Activated CD4-positive, CD25-positive, alpha-beta regulatory T cell treated with anti-CD3 and anti-CD28 coated beads, Interleukin-2, amount 50 U/mL, for 72 hours (primary cell): ENCODE results near the gene PGS1.

Source experiments
- DNase-seq: peaks from one replicate; pipeline ENCODE4 v3.0.0; 2021

The PGS1 gene

GRCh38 chr17:78347453-78347852, 31.0 kb upstream of the PGS1 start:
- no peak for DNase-seq

DNA sequence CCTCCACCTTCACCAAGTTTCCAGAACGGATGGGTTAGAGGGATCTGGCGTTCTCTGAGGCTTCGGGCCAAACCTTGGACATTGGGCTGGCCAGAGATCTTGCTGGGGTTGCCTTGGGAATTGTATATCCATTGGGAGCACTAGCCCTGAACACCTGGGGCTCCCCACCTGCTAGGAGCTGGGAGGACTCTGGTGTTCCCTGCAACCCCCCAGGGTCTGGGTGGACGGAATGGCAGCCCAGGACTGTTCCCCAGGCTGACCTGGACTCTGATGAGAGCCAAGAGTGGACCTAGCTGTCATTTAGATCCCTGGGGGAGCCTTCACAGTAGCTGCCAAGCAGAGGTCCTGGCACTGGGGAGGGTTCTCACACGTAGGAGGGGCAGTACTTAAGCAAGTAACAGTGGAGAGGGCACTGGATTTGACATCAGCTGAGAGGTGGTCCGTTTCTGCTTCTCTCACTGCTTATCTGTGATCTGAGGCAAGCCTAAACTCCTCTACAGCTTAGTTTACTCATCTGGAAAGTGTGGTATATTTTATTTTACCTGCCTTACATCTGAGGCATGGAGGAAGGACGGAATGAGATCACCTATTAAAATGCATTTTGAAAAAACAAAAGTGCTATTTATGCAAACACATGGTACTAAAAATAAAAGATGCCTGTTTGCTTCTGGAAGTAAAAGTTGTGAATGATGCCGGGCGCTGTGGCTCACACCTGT, 30.2 kb upstream of the PGS1 start:
- DNase-seq, result no peak

DNA sequence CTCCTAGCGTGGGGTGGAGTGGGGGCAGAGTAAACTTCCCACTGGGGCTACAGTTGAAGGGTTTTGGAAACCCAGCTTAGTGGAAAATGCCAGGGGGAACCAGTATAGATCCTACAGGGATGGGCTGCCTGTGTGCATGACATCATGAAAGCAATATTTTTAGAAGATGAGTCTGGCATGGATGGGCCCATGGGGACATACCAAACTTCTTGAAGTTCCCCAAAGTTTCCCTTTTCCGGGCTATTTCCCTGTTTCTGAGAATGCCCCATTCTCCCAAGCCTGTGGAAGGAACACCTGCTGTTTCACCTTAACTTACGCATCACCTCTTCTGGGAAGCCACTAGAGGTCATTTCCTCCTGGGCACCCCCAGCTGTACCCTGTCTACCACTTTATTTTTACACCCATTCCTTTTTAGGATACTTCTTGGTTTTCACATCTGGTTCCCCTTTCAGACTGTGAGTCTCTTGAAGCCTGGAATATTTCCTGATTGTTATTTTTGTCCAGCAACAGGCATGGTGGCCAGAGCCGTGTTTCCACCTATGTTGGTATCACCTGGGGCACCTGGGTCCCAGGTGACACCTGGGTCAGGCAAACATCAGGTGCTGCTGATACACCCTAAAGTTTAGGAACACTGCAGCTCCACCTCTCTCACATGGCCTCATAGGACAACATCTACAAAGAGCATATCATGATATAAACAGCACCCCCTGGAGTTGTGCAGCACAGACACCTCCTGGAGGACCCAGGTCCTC, 28.4 kb upstream of the PGS1 start:
- DNase-seq, result no peak

GRCh38 chr17:78351449-78352006, 26.9 kb upstream of the PGS1 start:
- no peak for DNase-seq

GRCh38 chr17:78353834-78354233, 24.6 kb upstream of the PGS1 start:
- DNase-seq, result no peak

GRCh38 chr17:78355045-78355641, 23.3 kb upstream of the PGS1 start:
- DNase-seq, result no peak

DNA sequence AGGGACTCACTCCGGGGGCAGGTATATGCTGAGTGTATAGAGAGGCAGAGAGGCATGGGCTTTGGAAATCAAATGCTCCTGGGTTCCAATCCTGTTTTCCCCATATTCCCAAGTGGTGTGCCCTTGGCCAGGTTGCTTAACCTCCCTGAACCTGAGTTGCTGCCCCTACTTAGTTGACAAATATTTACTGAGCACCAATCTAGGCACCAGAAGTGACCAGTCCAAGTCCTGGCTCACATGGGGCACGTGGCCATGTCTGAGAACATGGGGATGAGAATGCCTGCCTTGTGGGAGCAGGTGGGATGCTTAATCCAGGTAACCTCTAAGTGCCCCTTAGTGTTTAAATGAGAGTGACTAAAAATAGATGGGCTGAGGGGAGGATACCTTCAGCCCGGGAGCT, 22.7 kb upstream of the PGS1 start:
- DNase-seq, result no peak

DNA sequence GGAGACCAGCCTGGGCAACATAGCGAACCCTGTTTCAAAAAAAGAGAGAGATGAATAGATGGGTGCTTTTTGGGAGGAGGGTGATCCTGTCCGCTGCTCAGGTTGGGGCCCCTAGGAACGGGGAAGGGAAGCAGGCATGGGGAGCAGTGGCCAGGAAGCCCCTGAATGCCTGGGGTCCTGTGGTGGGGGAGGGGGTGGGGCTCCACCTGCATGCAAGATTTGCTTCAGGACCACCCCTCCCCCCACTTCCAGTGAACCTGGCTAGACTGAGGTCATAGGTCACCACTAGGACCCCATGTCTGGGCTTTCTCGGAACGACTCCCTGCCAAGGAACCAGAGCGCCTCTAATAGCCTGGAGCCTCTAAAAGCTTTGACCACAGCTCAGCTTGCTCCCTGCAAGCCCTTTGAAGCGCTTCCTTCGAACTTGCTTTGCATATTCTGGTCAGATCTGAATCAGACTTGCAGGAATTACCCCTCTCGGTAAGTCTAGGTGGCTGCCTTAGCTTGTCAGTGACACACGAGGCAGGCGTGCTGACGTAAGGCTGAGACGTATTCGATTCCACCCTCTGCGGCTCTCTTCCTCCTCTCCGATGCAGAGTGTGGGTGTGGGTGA, 22.2 kb upstream of the PGS1 start:
- peak; percentile 78 for DNase-seq

DNA sequence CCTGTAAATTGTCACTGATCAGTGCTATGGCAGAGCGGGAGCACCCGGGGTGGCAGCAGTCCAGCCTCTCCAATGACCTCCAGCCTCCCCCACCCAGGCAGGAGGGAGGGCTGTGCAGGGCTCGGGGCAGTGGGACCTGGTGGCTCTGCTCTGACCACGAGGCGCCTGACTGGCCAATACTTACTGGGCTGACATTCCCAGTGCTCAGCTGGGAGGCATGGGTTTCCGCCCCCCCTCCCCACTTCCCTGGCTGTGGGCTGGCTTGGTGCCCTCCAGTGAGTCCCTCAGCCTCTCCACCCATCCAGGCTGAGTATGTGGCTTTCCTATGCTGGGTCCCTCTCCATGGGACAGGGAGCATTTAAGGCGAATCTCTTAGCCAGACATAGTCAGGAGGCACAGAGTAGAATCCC, 21.3 kb upstream of the PGS1 start:
- DNase-seq, result no peak

DNA sequence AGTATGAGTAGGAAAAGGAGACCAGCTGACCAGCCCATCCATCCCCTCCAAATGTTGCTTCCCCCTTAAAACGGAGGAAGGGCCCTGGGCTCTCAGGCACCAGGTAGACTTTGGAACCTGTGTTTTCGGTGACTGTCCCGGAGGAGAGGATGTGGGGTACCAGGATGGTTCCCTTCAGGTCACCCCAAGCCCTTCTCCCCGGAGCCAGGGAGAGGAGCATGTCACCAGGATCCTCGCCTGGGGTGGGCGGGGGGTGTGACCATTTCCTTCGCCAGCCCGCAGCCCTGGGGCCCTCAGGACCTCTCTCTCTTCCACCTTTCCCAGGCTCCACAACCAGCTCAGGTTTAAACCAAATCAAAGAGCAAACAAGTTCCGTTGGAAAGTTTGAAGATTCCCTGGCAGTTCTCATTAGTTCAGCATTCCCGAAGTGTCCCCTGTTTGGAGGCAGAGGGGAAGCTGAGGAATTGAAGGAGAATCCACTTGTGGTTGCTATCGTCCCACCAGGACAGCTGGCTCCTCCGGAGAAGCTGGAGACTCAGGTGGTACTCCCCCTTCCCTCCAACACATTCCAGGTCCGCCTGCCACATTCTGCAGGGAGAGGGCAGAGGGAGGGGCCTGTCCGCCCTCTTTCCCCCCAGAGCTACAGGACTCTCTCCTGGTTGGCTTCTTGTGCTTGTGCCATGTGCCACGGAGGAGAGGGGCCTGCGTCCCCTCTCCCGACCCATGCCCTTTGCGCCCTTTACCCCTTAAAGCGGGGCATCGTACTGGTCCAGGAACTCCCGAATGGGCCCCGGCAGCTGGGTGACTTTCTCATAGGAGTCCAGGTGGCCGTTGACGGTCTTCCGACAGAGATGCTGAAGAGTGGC, 20.5 kb upstream of the PGS1 start:
- DNase-seq, result no peak

DNA sequence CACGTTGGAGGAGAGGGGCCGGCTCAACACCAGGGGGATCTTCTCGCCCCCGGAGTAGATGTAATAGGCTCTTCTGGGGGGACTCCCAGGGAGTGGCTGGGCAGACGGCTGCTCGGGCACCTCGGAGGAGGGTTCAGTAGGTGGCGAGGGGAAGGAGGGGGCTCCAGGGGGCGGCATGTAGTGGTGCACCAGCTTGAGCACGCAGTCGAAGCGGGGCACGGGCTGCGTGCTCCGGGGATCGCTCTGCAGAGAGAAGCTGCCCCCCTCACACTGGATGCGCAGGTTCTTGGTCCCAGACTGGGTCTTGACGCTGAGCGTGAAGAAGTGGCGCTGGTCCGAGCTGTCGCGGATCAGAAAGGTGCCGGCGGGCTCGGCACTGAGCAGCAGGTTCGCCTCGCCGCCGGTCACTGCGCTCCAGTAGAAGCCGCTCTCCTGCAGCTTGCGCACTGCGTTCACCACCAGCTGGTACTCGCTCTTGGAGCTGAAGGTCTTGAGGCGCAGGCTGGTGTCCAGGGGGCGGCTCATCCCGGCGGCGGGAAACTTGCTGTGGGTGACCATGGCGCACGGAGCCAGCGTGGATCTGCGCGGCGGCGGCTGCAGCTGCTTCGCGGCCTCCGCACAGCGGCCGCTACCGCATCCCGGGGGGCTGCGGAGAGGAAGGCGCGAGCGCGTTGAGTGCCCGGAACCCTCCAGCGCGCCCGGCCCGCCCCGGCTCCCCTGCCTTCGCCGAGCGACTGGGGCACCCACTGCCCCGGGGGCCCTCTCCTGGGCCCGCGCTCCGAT, 19.7 kb upstream of the PGS1 start:
- peak; percentile 53 for DNase-seq

DNA sequence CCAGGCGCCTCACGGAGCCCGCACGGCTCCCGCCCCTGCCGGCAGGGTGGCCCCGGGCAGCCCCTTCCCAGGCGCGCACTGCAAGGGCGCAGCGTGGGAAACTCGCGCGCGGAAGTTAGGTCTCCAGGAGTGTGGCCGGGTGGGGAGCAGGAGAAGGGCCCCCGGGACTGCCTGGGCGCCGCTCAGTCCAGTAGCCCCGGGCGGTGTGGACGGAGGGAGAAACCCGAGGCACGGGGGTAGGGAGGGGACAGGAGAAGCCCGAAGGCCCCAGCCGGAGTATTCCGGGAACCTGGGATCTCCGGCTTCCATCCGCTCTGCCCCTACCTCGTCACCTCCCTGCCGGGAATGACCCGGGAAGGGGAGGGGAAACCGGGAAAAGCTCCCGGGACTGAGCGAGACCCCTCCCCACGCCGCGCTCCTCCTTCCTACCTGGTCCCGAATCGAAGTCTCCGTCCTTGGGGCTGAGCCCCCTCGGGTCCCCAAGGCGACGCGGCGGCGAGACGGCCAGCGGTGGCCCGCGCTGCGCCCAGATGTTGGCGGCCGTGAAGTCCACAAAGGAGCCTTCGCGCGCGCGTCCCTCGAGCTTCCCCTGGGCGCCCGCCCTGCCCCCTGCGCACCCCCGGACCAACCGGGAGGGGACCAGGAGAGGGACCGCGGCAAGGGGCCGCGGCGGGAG, 19.0 kb upstream of the PGS1 start:
- DNase-seq, result peak; percentile 61

DNA sequence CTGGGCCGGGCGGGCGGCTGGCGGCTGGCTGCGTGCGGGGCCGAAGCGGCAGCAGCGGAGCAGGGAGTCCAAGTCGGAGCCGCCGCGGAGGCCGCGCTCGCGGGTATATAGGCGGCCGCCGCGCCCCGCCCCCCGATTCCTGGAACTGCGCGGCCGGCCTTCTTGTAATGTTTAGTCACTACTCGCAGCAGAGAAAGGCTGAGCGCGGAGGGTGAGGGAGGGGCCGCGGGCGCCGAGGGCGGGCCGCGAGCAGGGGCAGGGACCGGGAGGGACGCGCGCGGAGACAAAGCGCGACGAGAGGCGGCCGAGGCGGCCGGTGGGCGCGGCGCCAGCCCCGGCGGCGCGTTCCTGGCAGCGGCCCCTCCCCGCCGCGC, 18.5 kb upstream of the PGS1 start, which contains the start of gene SOCS3:
Gene SOCS3 (minus strand): TSS at position 81 of the 374 bp plus-strand sequence. CDS start 982 bp downstream, outside the sequence.
- DNase-seq, result peak; percentile 98

GRCh38 chr17:78360371-78361224, 17.9 kb upstream of the PGS1 start:
- peak; percentile 99 for DNase-seq

DNA sequence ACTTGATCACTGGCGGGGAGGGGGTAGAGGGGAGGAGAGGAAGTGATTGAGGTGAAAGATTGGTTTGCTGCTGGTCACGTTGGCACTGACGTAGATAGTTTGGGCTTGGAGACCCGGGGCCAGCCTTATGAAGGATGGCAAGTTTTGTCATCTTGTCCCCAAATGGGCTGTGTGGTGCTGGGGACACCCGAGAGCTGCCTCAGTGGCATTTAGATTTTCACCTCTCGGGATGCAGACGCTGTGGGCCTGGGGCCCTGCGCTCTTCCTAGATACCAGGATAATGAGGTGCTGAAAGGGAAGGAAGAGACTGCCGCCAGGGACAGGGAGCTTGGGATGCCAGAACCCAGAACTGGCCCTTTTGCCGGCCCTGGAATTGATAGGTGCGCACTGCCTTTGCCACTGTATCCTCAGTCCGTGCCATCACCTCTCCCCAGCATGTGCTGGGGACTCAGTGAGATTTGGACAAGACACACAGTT, 17.2 kb upstream of the PGS1 start:
- DNase-seq, result no peak

- DNase-seq, result no peak
These were observed 16.2 kb upstream of the PGS1 start for GRCh38 chr17:78362232-78362631.

DNA sequence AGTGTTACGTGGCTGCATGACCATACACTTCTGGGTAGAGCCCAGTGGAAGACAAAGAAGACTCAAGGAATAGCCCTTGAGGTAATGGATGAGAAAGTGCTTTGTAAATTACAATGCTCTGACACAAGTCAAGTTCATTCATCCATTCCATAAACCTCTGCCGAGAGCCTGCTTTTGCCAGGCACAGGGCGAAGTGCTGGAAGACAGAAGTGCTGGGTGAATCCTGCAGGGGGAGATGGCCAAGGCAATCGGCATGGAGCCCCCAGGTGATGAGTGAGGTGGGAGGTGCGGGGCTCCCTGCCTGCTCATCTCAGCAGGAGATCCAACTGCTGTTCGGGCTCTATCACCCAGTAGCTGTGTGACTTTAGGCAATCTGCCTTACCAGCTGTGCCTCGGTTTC, 15.8 kb upstream of the PGS1 start:
- no peak for DNase-seq

DNA sequence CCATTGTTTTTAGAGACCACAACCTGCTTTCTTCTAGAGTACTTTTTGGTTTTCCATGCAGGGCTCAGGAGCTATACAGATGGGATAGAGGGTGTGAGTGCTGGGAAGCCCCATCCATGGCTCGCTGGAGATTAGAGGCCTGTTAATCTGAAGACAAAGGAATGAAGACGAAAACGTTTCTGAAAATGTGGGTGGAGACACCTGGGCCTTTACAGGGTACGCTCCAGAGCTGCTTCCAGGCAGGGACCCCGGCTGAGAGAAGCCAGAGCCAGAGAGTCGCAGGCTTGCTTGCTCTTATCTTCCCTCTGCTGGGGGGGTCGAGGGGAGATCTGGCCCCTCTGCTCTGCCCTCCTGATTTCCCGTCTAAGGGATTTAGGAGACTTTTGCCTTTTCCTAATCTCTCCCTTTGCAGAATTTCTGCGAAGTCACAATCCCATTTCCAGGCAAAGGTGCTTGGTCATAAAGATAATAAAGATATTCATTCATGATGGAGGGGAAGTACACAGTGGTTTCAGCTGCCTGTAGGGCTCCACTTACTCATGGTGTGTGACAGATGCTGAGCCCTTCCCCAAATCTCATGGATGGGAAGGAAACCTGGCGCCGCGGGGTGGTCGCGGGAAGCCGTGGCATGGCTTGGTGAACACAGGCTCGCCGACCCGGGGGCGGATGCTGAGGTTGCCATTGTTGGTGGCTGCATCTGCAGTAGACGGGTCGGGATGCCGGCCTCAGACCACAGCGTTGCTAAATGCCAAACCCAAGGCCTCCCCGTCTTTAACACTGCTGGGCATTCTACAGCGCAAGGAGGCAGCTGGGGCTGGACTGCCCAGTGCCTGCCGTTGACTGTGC, 13.8 kb upstream of the PGS1 start:
- no peak for DNase-seq
